Gastrocnemius medialis (tissue), 4 donors: Measurements from ENCODE around the gene SCIN. TPM values are rescaled to one million over a fixed set of nuclear protein-coding genes. Genes with fewer than 3 reads are reported as not detected.

Source experiments
- ATAC-seq, 2 donors: fragments of 150-250 bp; one replicate each; pipeline ENCODE4 v1.9.1; 2016
- DNase-seq, 2 donors: peaks; one replicate each; pipeline ENCODE4 v3.0.0-alpha.2; 2019
- H3K27ac ChIP-seq, 4 donors: fragments of 200-600 bp; sonication (generic); 1 replicate in 1 of 4; 2 replicates in 3 of 4; pipeline ENCODE4 v1.5.1; 2016 to 2018; ENCODE audit warnings: mild to moderate bottlenecking in 2 of 4, moderate library complexity in 1 of 4
- H3K27me3 ChIP-seq, 3 donors: fragments of 200-600 bp; sonication (generic) in 2 of 3; 1 replicate in 1 of 3; 2 replicates in 2 of 3; pipeline versions ENCODE4 v1.5.1 to v1.6.0; 2016 to 2019; ENCODE audit warnings: mild to moderate bottlenecking in 1 of 3, moderate library complexity in 1 of 3
- H3K36me3 ChIP-seq, 2 donors: fragments of 200-600 bp; sonication (generic) in 1 of 2; one replicate each; pipeline ENCODE4 v1.5.1; 2017 to 2018
- H3K4me1 ChIP-seq, 2 donors: fragments of 200-600 bp; sonication (generic) in 1 of 2; one replicate each; pipeline ENCODE4 v1.5.1; 2016 to 2017; ENCODE audit warnings: mild to moderate bottlenecking in 2 of 2
- H3K4me3 ChIP-seq, 4 donors: fragments of 200-600 bp; sonication (generic) in 3 of 4; 1 replicate in 1 of 4; 2 replicates in 3 of 4; pipeline ENCODE4 v1.5.1; 2016 to 2019; ENCODE audit warnings: mild to moderate bottlenecking in 2 of 4
- H3K9me3 ChIP-seq, 3 donors: fragments of 200-600 bp; sonication (generic) in 2 of 3; 1 replicate in 1 of 3; 2 replicates in 2 of 3; pipeline ENCODE4 v1.5.1; 2016 to 2019
- CTCF ChIP-seq, 5 experiments: fragments of 450-650 bp in 3 of 5; fragments of 200-600 bp in 2 of 5; sonication (generic) in 2 of 5; IDR thresholded peaks in 4 of 5; conservative IDR thresholded peaks in 1 of 5; 1 replicate in 4 of 5; 2 replicates in 1 of 5; pipeline ENCODE4 v1.5.1; 2016 to 2019; ENCODE audit warnings: antibody characterized with exemption in 5 of 5, mild to moderate bottlenecking in 3 of 5, moderate library complexity in 3 of 5
- POLR2A ChIP-seq, 2 donors: fragments of 450-650 bp; IDR thresholded peaks; one replicate each; pipeline ENCODE4 v1.6.1; 2017; ENCODE audit warnings: antibody characterized with exemption in 2 of 2, mild to moderate bottlenecking in 2 of 2, moderate library complexity in 2 of 2
- in situ Hi-C, 4 donors: fragments of 200-750 bp; cut with MboI; loops; one replicate each; pipeline versions ENCODE4 v1.15.0 to v1.8.0; 2017; ENCODE audit warnings: low sequenced_read_pairs in 4 of 4
- intact Hi-C: fragments of 100-400 bp; cut with DNase I; formaldehyde crosslinking; loops from one replicate; pipeline ENCODE4 v1.15.1; 2023; ENCODE audit warnings: low total_unique reads
- total RNA-seq, 4 donors: library from RNA; depleted of rRNA; stranded (reverse); fragments of >200 nt; gene quantifications; one replicate each; pipeline versions ENCODE4 v1.1.0 to v1.2.3, GENCODE V29; 2016

The SCIN gene
- total RNA-seq, 4 donors from 2014 or later: 0.09 to 2.4 (median 1.4) TPM; not detected in 1

GRCh38 chr7:12588259-12588904 is 17.9 kb downstream of the SCIN start:
- H3K27ac ChIP-seq: no peak overlapping the region
- intact Hi-C loops (no loop called here), in situ Hi-C loops (no loop called here)
- H3K4me3 ChIP-seq: no peak overlapping the region
- no peaks in the 10 kb centered on the region for H3K4me1 ChIP-seq
- no peaks in the 10 kb centered on the region for H3K9me3 ChIP-seq
- H3K36me3 ChIP-seq: no peaks in the 10 kb centered on the region
- DNase-seq (no peak), ATAC-seq (no peak)
- H3K27me3 ChIP-seq: no peaks in the 10 kb centered on the region
- TF ChIP-seq CTCF (IDR thresholded peaks at IDR 0.05 in 4 of 5, conservative IDR thresholded peaks at IDR 0.05 in 1 of 5) (no peak), POLR2A (IDR thresholded peaks at IDR 0.05) (no peak)

DNA sequence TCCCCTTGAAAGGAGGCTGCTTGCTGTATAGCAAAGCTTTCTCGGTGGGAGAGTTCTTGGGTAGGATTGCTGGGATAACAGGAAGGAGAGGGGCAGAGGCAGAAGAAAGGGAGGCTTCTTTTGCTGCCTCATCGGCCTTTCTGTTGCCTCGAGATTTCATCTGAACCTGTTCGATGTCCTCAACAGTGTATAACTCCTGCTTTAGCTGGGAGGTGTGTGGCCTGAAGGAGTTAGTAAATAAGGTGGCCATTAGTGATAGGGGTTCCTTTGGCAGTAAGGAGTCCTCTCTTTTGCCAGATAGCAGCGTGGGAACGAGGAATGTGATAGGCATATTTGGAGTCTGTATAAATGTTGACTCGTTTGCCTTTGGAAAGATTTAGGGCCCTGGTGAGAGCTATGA is 20.0 kb downstream of the SCIN start:
- Histone ChIP-seq H3K9me3 (no peaks in the 10 kb centered on the region), H3K4me3 (no peak overlapping the region), H3K27ac (no peak overlapping the region), H3K4me1 (no peaks in the 10 kb centered on the region), H3K36me3 (no peaks in the 10 kb centered on the region), H3K27me3 (no peaks in the 10 kb centered on the region)
- DNase-seq (no peak), ATAC-seq (no peak)
- intact Hi-C loops (no loop called here), in situ Hi-C loops (no loop called here)
- no peak for TF ChIP-seq POLR2A (IDR thresholded peaks at IDR 0.05)
- TF ChIP-seq CTCF (IDR thresholded peaks at IDR 0.05 in 4 of 5, conservative IDR thresholded peaks at IDR 0.05 in 1 of 5): no peak

DNA sequence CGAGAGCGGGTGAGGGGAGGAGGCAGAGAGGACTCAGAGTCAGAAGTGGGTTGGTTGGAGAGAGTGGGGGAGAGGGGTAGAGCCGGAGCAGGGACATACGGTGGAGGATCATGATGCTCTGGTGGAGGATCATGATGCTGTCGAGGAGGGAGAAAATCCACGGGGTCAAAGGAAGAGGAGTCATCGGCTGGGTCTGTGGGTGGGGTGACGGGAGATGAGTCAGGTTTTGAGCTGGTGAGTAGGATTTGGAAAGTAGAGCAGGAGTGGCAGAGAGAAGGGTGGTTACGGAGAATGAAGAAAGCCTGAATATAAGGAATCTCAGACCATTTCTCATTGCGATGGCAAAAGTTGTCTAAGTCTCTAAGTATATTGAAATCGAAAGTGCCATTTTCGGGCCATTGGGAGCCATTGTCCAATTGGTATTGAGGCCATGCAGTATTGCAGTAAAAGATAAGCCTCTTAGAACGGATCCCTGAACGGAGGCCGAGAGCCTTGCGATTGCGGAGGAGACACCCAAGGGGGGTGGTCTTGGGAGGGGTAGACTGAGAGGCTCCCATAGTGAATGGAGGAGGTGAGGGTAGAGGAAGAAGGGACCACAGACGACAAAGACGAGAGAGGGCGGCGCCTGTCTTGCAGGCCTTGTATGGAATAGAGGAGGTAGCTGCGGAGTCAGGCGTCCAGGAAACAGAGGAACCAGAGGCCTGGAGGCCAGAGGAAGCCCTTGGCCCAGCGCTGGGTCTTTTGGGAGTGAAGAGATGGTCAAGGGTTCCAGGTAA is 23.8 kb downstream of the SCIN start:
- Histone ChIP-seq H3K4me1 (no peaks in the 10 kb centered on the region), H3K27me3 (no peaks in the 10 kb centered on the region), H3K4me3 (no peak overlapping the region), H3K36me3 (no peaks in the 10 kb centered on the region), H3K9me3 (no peaks in the 10 kb centered on the region), H3K27ac (no peak overlapping the region)
- in situ Hi-C loops (no loop called here), intact Hi-C loops (no loop called here)
- DNase-seq: no peak
- TF ChIP-seq POLR2A (IDR thresholded peaks at IDR 0.05): no peak
- no peak for TF ChIP-seq CTCF (IDR thresholded peaks at IDR 0.05 in 4 of 5, conservative IDR thresholded peaks at IDR 0.05 in 1 of 5)
- ATAC-seq: no peak

DNA sequence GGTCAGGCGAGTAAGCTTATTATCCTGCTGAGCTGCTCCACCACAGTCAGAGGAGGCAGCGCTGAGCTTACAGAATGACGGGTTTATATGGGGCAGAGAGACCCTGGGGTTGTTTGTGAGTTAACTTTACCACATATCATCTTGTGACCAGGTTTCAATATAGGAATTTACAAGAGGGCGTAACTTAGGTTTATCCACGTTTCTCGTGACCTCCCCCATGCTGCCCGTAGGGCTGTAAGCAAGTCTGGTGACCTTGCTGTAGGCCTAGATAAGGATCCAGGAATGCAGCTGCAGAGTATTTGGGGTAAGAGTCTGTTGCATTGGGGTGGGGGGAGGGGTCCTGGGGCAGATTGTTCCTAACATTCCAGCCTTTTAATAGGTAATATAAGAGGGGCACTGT is 24.6 kb downstream of the SCIN start:
- no peak overlapping the region for H3K4me3 ChIP-seq
- in situ Hi-C loops: no loop called here

More for the DNA sequence above, 24.6 kb downstream of the SCIN start:
- H3K4me1 ChIP-seq: no peaks in the 10 kb centered on the region
- H3K27ac ChIP-seq: no peak overlapping the region
- H3K27me3 ChIP-seq: no peaks in the 10 kb centered on the region
- H3K9me3 ChIP-seq: no peaks in the 10 kb centered on the region
- no peak for TF ChIP-seq CTCF (IDR thresholded peaks at IDR 0.05 in 4 of 5, conservative IDR thresholded peaks at IDR 0.05 in 1 of 5)
- no peak for TF ChIP-seq POLR2A (IDR thresholded peaks at IDR 0.05)
- ATAC-seq (no peak), DNase-seq (no peak)
- H3K36me3 ChIP-seq: no peaks in the 10 kb centered on the region
- intact Hi-C loops: no loop called here
